Fibroblast of lung (primary cell): ENCODE measurements around the gene ARHGEF25.

Source experiments
- CTCF ChIP-seq, 2 donors: IDR thresholded peaks in 1 of 2; conservative IDR thresholded peaks in 1 of 2; 1 replicate in 1 of 2; 2 replicates in 1 of 2; pipeline ENCODE4 v1.5.1; 2011 to 2012; ENCODE audit warnings: low read length in 2 of 2, control low read depth in 1 of 2, inconsistent platforms in 1 of 2, low read depth in 1 of 2, mild to moderate bottlenecking in 1 of 2
- EZH2 ChIP-seq: IDR thresholded peaks from 2 replicates; pipeline ENCODE4 v1.5.1; 2012; ENCODE audit warnings: low read length, control low read depth, mild to moderate bottlenecking; ENCODE audit errors: missing control alignments

DNA sequence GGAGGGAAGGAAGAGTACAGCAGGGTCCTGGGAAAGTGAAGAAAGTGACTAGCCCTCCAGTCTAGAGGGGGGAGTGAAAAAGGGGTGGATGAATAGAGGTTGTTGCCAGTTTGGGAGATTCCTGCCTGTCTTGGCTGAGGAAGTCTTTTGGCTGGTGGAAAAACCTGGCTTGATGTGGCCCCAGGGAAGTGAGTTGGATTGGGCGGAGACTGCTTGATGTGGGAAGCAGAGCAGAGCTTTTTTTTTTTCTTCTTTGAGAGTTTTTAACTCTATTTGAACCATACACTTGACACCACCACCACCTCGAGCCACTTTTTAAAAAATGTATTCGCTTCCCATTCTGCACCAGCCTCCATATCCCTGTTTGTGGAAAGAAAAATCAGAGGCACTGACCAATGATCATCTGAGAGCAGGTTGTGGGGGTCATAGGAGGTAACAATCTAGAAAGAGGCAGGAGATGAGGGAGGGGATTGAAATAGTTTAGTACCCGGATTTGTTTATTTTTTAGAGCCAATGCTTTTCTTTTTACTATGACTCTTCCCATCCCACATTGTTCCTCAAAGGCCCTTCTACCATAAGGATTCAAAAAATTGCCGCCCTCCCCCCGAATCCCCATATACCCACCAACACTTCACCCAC is 7.3 kb upstream of the ARHGEF25 start:
- no peak for TF ChIP-seq CTCF (conservative IDR thresholded peaks at IDR 0.05 in 1 of 2, IDR thresholded peaks at IDR 0.05 in 1 of 2; ENCODE audit: low read depth in 1 of 2, low read length in 2 of 2)
- TF ChIP-seq EZH2: no peak
